ENCODE measurements around the gene EMC10.

The EMC10 gene

GRCh38 chr19:50498219-50499056 lies 22.1 kb downstream of the EMC10 start:
- H3K4me1 ChIP-seq (ENCODE audit: control extremely low read depth in 1 of 4, control insufficient read depth in 4 of 4, insufficient read depth in 4 of 4, low read length in 3 of 4): no peaks in the 10 kb centered on the region
- DNase-seq: no peak
- no peaks in the 10 kb centered on the region for H3K9me3 ChIP-seq (ENCODE audit: control extremely low read depth in 1 of 5, control insufficient read depth in 4 of 5, insufficient read depth in 2 of 5, low read depth in 1 of 5, low read length in 4 of 5)
- no peaks in the 10 kb centered on the region for H3K36me3 ChIP-seq (ENCODE audit: control insufficient read depth in 4 of 4, insufficient read depth in 4 of 4, low read length in 3 of 4)
- CTCF ChIA-PET: no interaction called here
- 97% methylated on average over 11 of the region's 11 CpGs for WGBS (ENCODE audit: insufficient coverage)
- H3K27ac ChIP-seq (ENCODE audit: insufficient read depth in 1 of 2, low read depth in 1 of 2, low read length in 2 of 2, poor library complexity in 1 of 2, severe bottlenecking in 2 of 2): no peak overlapping the region
- no peaks in the 10 kb centered on the region for H3K27me3 ChIP-seq (replicated peaks in 2 of 5; ENCODE audit: control insufficient read depth in 4 of 5, insufficient read depth in 5 of 5, low read length in 4 of 5)
- POLR2A ChIA-PET: no interaction called here
- no peak overlapping the region for H3K4me3 ChIP-seq (ENCODE audit: control insufficient read depth in 1 of 7, extremely low read depth in 1 of 7, insufficient read depth in 4 of 7, low read depth in 2 of 7, low read length in 6 of 7)

DNA sequence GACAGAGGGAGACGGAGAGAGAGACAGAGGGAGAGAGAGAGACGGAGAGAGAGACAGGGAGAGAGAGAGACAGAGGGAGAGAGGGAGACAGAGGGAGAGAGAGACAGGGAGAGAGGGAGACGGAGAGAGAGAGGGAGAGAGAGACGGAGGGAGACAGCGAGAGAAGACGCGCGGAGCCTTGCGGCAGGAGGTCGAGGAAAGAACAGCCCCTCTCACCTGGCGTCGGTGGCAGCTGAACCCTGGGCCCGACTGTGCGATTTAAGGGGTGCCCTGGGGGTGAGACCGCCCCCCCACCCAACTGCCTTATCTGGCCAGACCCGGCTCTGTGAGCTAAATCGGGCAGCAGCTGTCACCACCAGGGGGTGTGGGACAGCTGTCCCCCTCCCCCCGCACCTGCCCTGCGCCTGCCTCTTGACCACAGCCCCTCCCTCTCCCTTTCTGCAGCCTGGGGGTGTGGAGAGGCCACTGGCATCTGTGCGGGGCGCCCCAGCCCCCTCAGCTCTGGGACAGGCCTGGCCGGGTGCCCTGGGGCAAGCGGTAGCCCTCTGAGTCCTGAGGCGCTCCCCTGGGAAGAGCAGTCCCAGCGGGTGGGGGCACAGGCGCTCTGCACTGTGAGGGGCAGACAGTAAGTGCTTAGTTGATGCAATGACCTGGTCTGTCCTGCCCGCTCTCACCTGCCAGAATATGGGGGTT lies 23.9 kb downstream of the EMC10 start:
- H3K9me3 ChIP-seq (ENCODE audit: control extremely low read depth in 1 of 5, control insufficient read depth in 4 of 5, insufficient read depth in 2 of 5, low read depth in 1 of 5, low read length in 4 of 5): no peaks in the 10 kb centered on the region
- CTCF ChIA-PET: interaction anchor here (0.5 kb wide), 1 partner anchor 91 kb away, joined by 3 read pairs; no protein-coding TSS in a partner anchor
- no peaks in the 10 kb centered on the region for H3K36me3 ChIP-seq (ENCODE audit: control insufficient read depth in 4 of 4, insufficient read depth in 4 of 4, low read length in 3 of 4)
- DNase-seq: peak; percentile 47 to 59 (median 49)
- no peaks in the 10 kb centered on the region for H3K27me3 ChIP-seq (replicated peaks in 2 of 5; ENCODE audit: control insufficient read depth in 4 of 5, insufficient read depth in 5 of 5, low read length in 4 of 5)
- H3K4me1 ChIP-seq (ENCODE audit: control extremely low read depth in 1 of 4, control insufficient read depth in 4 of 4, insufficient read depth in 4 of 4, low read length in 3 of 4): no peaks in the 10 kb centered on the region
- no peak overlapping the region for H3K27ac ChIP-seq (ENCODE audit: insufficient read depth in 1 of 2, low read depth in 1 of 2, low read length in 2 of 2, poor library complexity in 1 of 2, severe bottlenecking in 2 of 2)
- WGBS (ENCODE audit: insufficient coverage): 86% methylated on average over 19 of the region's 27 CpGs
- POLR2A ChIA-PET: no interaction called here
- peak overlapping the region in 1 of 7 experiments; percentile 18 for H3K4me3 ChIP-seq (ENCODE audit: control insufficient read depth in 1 of 7, extremely low read depth in 1 of 7, insufficient read depth in 4 of 7, low read depth in 2 of 7, low read length in 6 of 7)

DNA sequence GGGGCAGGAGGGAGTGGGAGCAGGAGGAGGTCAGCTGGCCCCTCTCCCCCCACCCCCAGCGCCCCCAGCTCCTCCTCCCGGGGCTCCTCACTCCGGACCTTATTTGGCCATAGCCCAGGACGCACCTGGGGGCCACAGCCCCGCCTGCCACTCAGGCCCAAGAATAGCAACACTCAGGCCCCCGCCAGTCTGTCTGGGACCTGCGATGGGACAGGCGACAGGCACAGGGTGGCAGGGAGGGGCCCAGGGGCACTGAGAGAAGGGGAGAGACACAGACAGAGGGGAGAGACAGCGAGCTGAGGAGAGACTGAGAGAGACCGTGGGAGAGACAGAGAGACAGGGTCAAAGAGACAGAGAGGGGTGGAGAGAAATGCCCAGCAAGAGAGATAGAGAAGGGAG lies 24.4 kb downstream of the EMC10 start:
- ChIA-PET CTCF (no interaction called here), POLR2A (no interaction called here)
- H3K4me1 ChIP-seq (ENCODE audit: control extremely low read depth in 1 of 4, control insufficient read depth in 4 of 4, insufficient read depth in 4 of 4, low read length in 3 of 4): no peaks in the 10 kb centered on the region
- WGBS (ENCODE audit: insufficient coverage): 83% methylated on average over 10 of the region's 10 CpGs
- H3K36me3 ChIP-seq (ENCODE audit: control insufficient read depth in 4 of 4, insufficient read depth in 4 of 4, low read length in 3 of 4): peaks cover 0 to 2% (median 0%) of the 10 kb centered on the region in 4 experiments
- DNase-seq: no peak
- H3K4me3 ChIP-seq (ENCODE audit: control insufficient read depth in 1 of 7, extremely low read depth in 1 of 7, insufficient read depth in 4 of 7, low read depth in 2 of 7, low read length in 6 of 7): no peak overlapping the region
- no peaks in the 10 kb centered on the region for H3K9me3 ChIP-seq (ENCODE audit: control extremely low read depth in 1 of 5, control insufficient read depth in 4 of 5, insufficient read depth in 2 of 5, low read depth in 1 of 5, low read length in 4 of 5)
- no peak overlapping the region for H3K27ac ChIP-seq (ENCODE audit: insufficient read depth in 1 of 2, low read depth in 1 of 2, low read length in 2 of 2, poor library complexity in 1 of 2, severe bottlenecking in 2 of 2)
- no peaks in the 10 kb centered on the region for H3K27me3 ChIP-seq (replicated peaks in 2 of 5; ENCODE audit: control insufficient read depth in 4 of 5, insufficient read depth in 5 of 5, low read length in 4 of 5)

DNA sequence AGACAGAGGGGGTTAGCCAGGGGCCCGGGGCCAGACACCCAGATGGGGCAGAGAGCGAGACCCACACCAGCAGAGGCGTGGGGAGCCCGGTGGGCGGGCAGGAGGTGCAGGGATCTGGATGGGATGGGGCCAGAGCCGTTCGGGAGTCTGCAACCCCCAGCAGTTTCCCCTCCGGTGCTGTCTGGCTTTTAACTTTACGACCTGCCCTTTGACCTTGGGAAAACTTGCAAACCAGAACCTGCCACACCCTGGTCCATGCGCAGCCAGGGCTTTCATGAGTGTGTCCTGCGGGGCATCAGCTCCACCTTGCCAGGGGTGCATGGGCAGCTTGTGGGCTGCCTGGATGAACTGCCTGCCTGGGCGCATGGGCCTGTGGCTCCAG lies 24.9 kb downstream of the EMC10 start:
- no peaks in the 10 kb centered on the region for H3K9me3 ChIP-seq (ENCODE audit: control extremely low read depth in 1 of 5, control insufficient read depth in 4 of 5, insufficient read depth in 2 of 5, low read depth in 1 of 5, low read length in 4 of 5)
- CTCF ChIA-PET: interaction anchor here (0.7 kb wide), 1 partner anchor 68 kb away, joined by 3 read pairs; no protein-coding TSS in a partner anchor

GRCh38 chr19:50501568-50502475 lies 25.5 kb downstream of the EMC10 start:
- H3K9me3 ChIP-seq (ENCODE audit: control extremely low read depth in 1 of 5, control insufficient read depth in 4 of 5, insufficient read depth in 2 of 5, low read depth in 1 of 5, low read length in 4 of 5): no peaks in the 10 kb centered on the region
- no peaks in the 10 kb centered on the region for H3K4me1 ChIP-seq (ENCODE audit: control extremely low read depth in 1 of 4, control insufficient read depth in 4 of 4, insufficient read depth in 4 of 4, low read length in 3 of 4)
- no peak overlapping the region for H3K4me3 ChIP-seq (ENCODE audit: control insufficient read depth in 1 of 7, extremely low read depth in 1 of 7, insufficient read depth in 4 of 7, low read depth in 2 of 7, low read length in 6 of 7)
- ChIA-PET POLR2A (interaction anchor here (0.6 kb wide), 1 partner anchor 608 kb away, joined by 3 read pairs; no protein-coding TSS in a partner anchor), CTCF (interaction anchor here (0.6 to 0.7 kb wide), 2 partner anchors 16 to 67 kb away, joined by 3 read pairs; no protein-coding TSS in a partner anchor)
- no peaks in the 10 kb centered on the region for H3K27me3 ChIP-seq (replicated peaks in 2 of 5; ENCODE audit: control insufficient read depth in 4 of 5, insufficient read depth in 5 of 5, low read length in 4 of 5)
- WGBS (ENCODE audit: insufficient coverage): 94% methylated on average over 19 of the region's 25 CpGs
- peaks cover 0 to 4% (median under 1%) of the 10 kb centered on the region in 4 experiments for H3K36me3 ChIP-seq (ENCODE audit: control insufficient read depth in 4 of 4, insufficient read depth in 4 of 4, low read length in 3 of 4)
- H3K27ac ChIP-seq (ENCODE audit: insufficient read depth in 1 of 2, low read depth in 1 of 2, low read length in 2 of 2, poor library complexity in 1 of 2, severe bottlenecking in 2 of 2): no peak overlapping the region
- no peak for DNase-seq

More for the DNA sequence above, 24.9 kb downstream of the EMC10 start:
- Histone ChIP-seq H3K36me3 (ENCODE audit: control insufficient read depth in 4 of 4, insufficient read depth in 4 of 4, low read length in 3 of 4) (peaks cover 0 to 2% (median under 1%) of the 10 kb centered on the region in 4 experiments), H3K27me3 (replicated peaks in 2 of 5; ENCODE audit: control insufficient read depth in 4 of 5, insufficient read depth in 5 of 5, low read length in 4 of 5) (no peaks in the 10 kb centered on the region), H3K4me1 (ENCODE audit: control extremely low read depth in 1 of 4, control insufficient read depth in 4 of 4, insufficient read depth in 4 of 4, low read length in 3 of 4) (no peaks in the 10 kb centered on the region), H3K4me3 (ENCODE audit: control insufficient read depth in 1 of 7, extremely low read depth in 1 of 7, insufficient read depth in 4 of 7, low read depth in 2 of 7, low read length in 6 of 7) (no peak overlapping the region), H3K27ac (ENCODE audit: insufficient read depth in 1 of 2, low read depth in 1 of 2, low read length in 2 of 2, poor library complexity in 1 of 2, severe bottlenecking in 2 of 2) (no peak overlapping the region)
- no peak for DNase-seq
- 85% methylated on average over 10 of the region's 12 CpGs for WGBS (ENCODE audit: insufficient coverage)
- POLR2A ChIA-PET: interaction anchor here (0.6 kb wide), 1 partner anchor 608 kb away, joined by 3 read pairs; no protein-coding TSS in a partner anchor

- H3K4me1 ChIP-seq (ENCODE audit: control extremely low read depth in 1 of 4, control insufficient read depth in 4 of 4, insufficient read depth in 4 of 4, low read length in 3 of 4): peaks cover 0 to 7% (median 6%) of the 10 kb centered on the region in 4 experiments
- ChIA-PET POLR2A (no interaction called here), CTCF (no interaction called here)
- H3K27ac ChIP-seq (ENCODE audit: insufficient read depth in 1 of 2, low read depth in 1 of 2, low read length in 2 of 2, poor library complexity in 1 of 2, severe bottlenecking in 2 of 2): no peak overlapping the region
- peaks cover 0 to 4% (median under 1%) of the 10 kb centered on the region in 4 experiments for H3K36me3 ChIP-seq (ENCODE audit: control insufficient read depth in 4 of 4, insufficient read depth in 4 of 4, low read length in 3 of 4)
- no peaks in the 10 kb centered on the region for H3K27me3 ChIP-seq (replicated peaks in 2 of 5; ENCODE audit: control insufficient read depth in 4 of 5, insufficient read depth in 5 of 5, low read length in 4 of 5)
- 98% methylated on average over 16 of the region's 30 CpGs for WGBS (ENCODE audit: insufficient coverage)
- H3K4me3 ChIP-seq (ENCODE audit: control insufficient read depth in 1 of 7, extremely low read depth in 1 of 7, insufficient read depth in 4 of 7, low read depth in 2 of 7, low read length in 6 of 7): no peak overlapping the region
- H3K9me3 ChIP-seq (ENCODE audit: control extremely low read depth in 1 of 5, control insufficient read depth in 4 of 5, insufficient read depth in 2 of 5, low read depth in 1 of 5, low read length in 4 of 5): no peaks in the 10 kb centered on the region
- DNase-seq: no peak
Measured at GRCh38 chr19:50505856-50506611, 29.7 kb downstream of the EMC10 start.

Measured in common myeloid progenitor, CD34-positive (primary cell).